Caco-2 (cell line): ENCODE data around the gene TUBB1. TPM values are rescaled to one million over a fixed set of nuclear protein-coding genes. Genes with fewer than 3 reads are reported as not detected.

Source experiments
- BruUV-seq: library from RNA; stranded (reverse); fragments of 400-500 nt; replicated peaks from 2 replicates; lab custom pipeline; 2021; lab: Mats Ljungman, UMichigan
- CTCF ChIA-PET: fragments of 300-600 bp; sonication (Branson Sonifier 250); formaldehyde crosslinking; loops from one replicate; lab custom pipeline; 2022; ENCODE audit warnings: antibody characterized with exemption; lab: Charles Lee
- POLR2A ChIA-PET: fragments of 300-600 bp; sonication (Branson Sonifier 250); formaldehyde crosslinking; loops from one replicate; lab custom pipeline; 2022; ENCODE audit warnings: antibody characterized with exemption; lab: Charles Lee
- DNase-seq, 2 experiments: peaks; one replicate each; pipeline versions ENCODE4 v3.0.0 to v3.0.0-alpha.2; 2020 to 2022
- H3K27me3 ChIP-seq: replicated peaks from 2 replicates; pipeline ENCODE4 v1.6.0; 2011; ENCODE audit warnings: low read length; ENCODE audit not compliant: control insufficient read depth, insufficient read depth
- H3K36me3 ChIP-seq: 2 replicates; pipeline ENCODE4 v1.5.1; 2011; ENCODE audit warnings: low read length; ENCODE audit not compliant: control insufficient read depth, insufficient read depth
- H3K4me1 ChIP-seq: fragments of 250-450 bp; sonication (Bioruptor Pico); 2 replicates; pipeline ENCODE4 v1.5.1; 2020; ENCODE audit warnings: mild to moderate bottlenecking
- H3K4me3 ChIP-seq: 2 replicates; pipeline ENCODE4 v1.5.1; 2011; ENCODE audit warnings: low read depth, mild to moderate bottlenecking, control low read depth, low read length
- H3K9me3 ChIP-seq: fragments of 250-450 bp; sonication (Bioruptor Pico); 2 replicates; pipeline ENCODE4 v1.5.1; 2020; ENCODE audit warnings: mild to moderate bottlenecking, moderate library complexity
- H3K27ac Mint-ChIP-seq: one replicate; pipeline ENCODE4 v1.8.0; 2022; ENCODE audit warnings: mixed read lengths; ENCODE audit not compliant: unreplicated experiment
- H3K27me3 Mint-ChIP-seq: one replicate; pipeline ENCODE4 v1.8.0; 2022; ENCODE audit warnings: mixed read lengths; ENCODE audit not compliant: insufficient read depth, unreplicated experiment
- H3K36me3 Mint-ChIP-seq: one replicate; pipeline ENCODE4 v1.8.0; 2022; ENCODE audit warnings: mild to moderate bottlenecking, mixed read lengths; ENCODE audit not compliant: insufficient read depth, unreplicated experiment
- H3K4me1 Mint-ChIP-seq: one replicate; pipeline ENCODE4 v1.8.0; 2022; ENCODE audit warnings: low read depth, mixed read lengths; ENCODE audit not compliant: unreplicated experiment
- H3K4me3 Mint-ChIP-seq: one replicate; pipeline ENCODE4 v1.8.0; 2022; ENCODE audit warnings: mild to moderate bottlenecking, moderate library complexity, mixed read lengths; ENCODE audit not compliant: unreplicated experiment
- H3K9me3 Mint-ChIP-seq: one replicate; pipeline ENCODE4 v1.8.0; 2022; ENCODE audit warnings: mixed read lengths; ENCODE audit not compliant: unreplicated experiment
- intact Hi-C: fragments of 100-400 bp; cut with micrococcal nuclease; formaldehyde crosslinking; loops from one replicate; pipeline ENCODE4 v1.10.0; 2022; ENCODE audit not compliant: unreplicated experiment
- total RNA-seq: library from RNA; stranded (reverse); gene quantifications from 2 replicates; pipeline ENCODE4 v1.2.3, GENCODE V29; 2022
- TF ChIP-seq, protein P1 (sequence below), 2 experiments: fragments of 200-600 bp in 1 of 2; IDR thresholded peaks; 1 replicate in 1 of 2; 2 replicates in 1 of 2; pipeline versions ENCODE4 v1.5.1 to v1.8.0; 2011 to 2022; ENCODE audit warnings: antibody characterized with exemption in 1 of 2, control low read depth in 1 of 2, inconsistent platforms in 1 of 2, low read depth in 1 of 2, low read length in 1 of 2, mild to moderate bottlenecking in 1 of 2, moderate library complexity in 1 of 2; ENCODE audit not compliant: insufficient read depth in 1 of 2, severe bottlenecking in 1 of 2, unreplicated experiment in 1 of 2

Gene TUBB1
- total RNA-seq, 1 experiment from 2014 or later: 0.18 TPM

DNA sequence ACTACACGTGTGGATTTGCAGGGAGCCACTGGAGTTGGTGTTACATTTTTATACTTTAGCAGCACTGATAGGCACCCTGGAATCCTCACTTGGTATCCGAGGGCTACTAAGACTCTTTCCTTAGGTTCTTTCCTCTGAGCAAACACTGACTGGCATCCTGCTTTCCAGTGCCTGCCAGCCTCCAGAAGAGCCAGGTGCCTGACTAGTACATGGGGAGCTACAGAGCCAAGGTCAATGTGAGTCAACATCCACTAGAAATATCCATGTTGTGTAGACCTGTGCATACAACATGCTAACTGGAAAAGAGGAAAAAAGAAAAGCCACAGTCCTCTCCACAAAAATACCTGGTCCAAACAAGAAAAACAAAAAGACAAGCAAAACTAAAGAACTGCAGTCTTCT is 5.9 kb downstream of the TUBB1 start:
- no peaks in the 10 kb centered on the region for H3K4me1 Mint-ChIP-seq
- ChIA-PET POLR2A (interaction anchor here (0.7 kb wide), 1 partner anchor 539 kb away, joined by 4 read pairs; no protein-coding TSS in a partner anchor), CTCF (no interaction called here)
- intact Hi-C loops: no loop called here
- Histone ChIP-seq H3K9me3 (no peaks in the 10 kb centered on the region), H3K36me3 (peaks cover 9% of the 10 kb centered on the region), H3K4me1 (peaks cover 2% of the 10 kb centered on the region), H3K27me3 (no peaks in the 10 kb centered on the region), H3K4me3 (no peak overlapping the region)
- BruUV-seq: no TSS peak
- H3K36me3 Mint-ChIP-seq: peaks cover 85% of the 10 kb centered on the region
- no peaks in the 10 kb centered on the region for H3K27me3 Mint-ChIP-seq
- TF ChIP-seq, protein P1, sequence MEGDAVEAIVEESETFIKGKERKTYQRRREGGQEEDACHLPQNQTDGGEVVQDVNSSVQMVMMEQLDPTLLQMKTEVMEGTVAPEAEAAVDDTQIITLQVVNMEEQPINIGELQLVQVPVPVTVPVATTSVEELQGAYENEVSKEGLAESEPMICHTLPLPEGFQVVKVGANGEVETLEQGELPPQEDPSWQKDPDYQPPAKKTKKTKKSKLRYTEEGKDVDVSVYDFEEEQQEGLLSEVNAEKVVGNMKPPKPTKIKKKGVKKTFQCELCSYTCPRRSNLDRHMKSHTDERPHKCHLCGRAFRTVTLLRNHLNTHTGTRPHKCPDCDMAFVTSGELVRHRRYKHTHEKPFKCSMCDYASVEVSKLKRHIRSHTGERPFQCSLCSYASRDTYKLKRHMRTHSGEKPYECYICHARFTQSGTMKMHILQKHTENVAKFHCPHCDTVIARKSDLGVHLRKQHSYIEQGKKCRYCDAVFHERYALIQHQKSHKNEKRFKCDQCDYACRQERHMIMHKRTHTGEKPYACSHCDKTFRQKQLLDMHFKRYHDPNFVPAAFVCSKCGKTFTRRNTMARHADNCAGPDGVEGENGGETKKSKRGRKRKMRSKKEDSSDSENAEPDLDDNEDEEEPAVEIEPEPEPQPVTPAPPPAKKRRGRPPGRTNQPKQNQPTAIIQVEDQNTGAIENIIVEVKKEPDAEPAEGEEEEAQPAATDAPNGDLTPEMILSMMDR (IDR thresholded peaks at IDR 0.05; ENCODE audit: insufficient read depth in 1 of 2, low read depth in 1 of 2, low read length in 1 of 2, severe bottlenecking in 1 of 2, unreplicated experiment in 1 of 2): no peak
- no peaks in the 10 kb centered on the region for H3K9me3 Mint-ChIP-seq
- DNase-seq: no peak
- H3K4me3 Mint-ChIP-seq: no peak overlapping the region
- H3K27ac Mint-ChIP-seq: no peak overlapping the region

DNA sequence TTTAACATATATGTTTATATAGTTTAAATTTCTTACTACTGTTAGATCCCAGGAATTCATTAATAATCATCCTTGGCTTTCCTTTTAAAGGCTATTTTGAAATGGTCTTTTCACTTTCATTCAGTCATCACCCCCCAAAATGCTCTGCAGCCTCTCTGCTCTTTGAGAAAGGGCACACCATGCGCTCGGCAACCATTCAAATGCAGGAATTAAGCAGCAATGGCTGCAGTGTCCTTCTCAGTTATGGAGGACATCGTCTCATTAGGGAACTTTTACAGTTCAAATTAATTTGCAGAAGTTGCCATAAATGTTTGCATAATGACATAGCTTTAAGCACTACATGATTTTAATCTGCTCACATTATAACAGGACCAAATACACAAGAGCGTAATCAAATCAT is 6.3 kb downstream of the TUBB1 start:
- Mint-ChIP-seq H3K4me1 (no peaks in the 10 kb centered on the region), H3K27me3 (no peaks in the 10 kb centered on the region), H3K9me3 (no peaks in the 10 kb centered on the region), H3K27ac (no peak overlapping the region), H3K4me3 (no peak overlapping the region), H3K36me3 (peaks cover 89% of the 10 kb centered on the region)
- intact Hi-C loops: no loop called here
- no peak for DNase-seq
- CTCF ChIA-PET: no interaction called here
- H3K4me1 ChIP-seq: peaks cover 6% of the 10 kb centered on the region
- no TSS peak for BruUV-seq
- POLR2A ChIA-PET: no interaction called here
- no peak overlapping the region for H3K4me3 ChIP-seq
- TF ChIP-seq, protein P1 (IDR thresholded peaks at IDR 0.05; ENCODE audit: insufficient read depth in 1 of 2, low read depth in 1 of 2, low read length in 1 of 2, severe bottlenecking in 1 of 2, unreplicated experiment in 1 of 2): no peak
- H3K36me3 ChIP-seq: peaks cover 9% of the 10 kb centered on the region
- H3K27me3 ChIP-seq: no peaks in the 10 kb centered on the region
- H3K9me3 ChIP-seq: no peaks in the 10 kb centered on the region

GRCh38 chr20:59026904-59027740 is 7.9 kb downstream of the TUBB1 start:
- H3K4me3 ChIP-seq: no peak overlapping the region
- H3K4me1 ChIP-seq: peaks cover 14% of the 10 kb centered on the region
- intact Hi-C loops: no loop called here
- Mint-ChIP-seq H3K27me3 (no peaks in the 10 kb centered on the region), H3K27ac (no peak overlapping the region), H3K4me1 (peaks cover 6% of the 10 kb centered on the region), H3K36me3 (peaks cover 98% of the 10 kb centered on the region), H3K9me3 (no peaks in the 10 kb centered on the region), H3K4me3 (no peak overlapping the region)
- H3K36me3 ChIP-seq: peaks cover 9% of the 10 kb centered on the region
- BruUV-seq: no TSS peak
- no peak for DNase-seq
- H3K27me3 ChIP-seq: no peaks in the 10 kb centered on the region
- TF ChIP-seq, protein P1 (IDR thresholded peaks at IDR 0.05; ENCODE audit: insufficient read depth in 1 of 2, low read depth in 1 of 2, low read length in 1 of 2, severe bottlenecking in 1 of 2, unreplicated experiment in 1 of 2): no peak
- ChIA-PET POLR2A (no interaction called here), CTCF (no interaction called here)
- no peaks in the 10 kb centered on the region for H3K9me3 ChIP-seq
